CD14-positive monocyte (primary cell): ENCODE results near the gene TMCO4. TPM values are rescaled to one million over a fixed set of nuclear protein-coding genes. Genes with fewer than 3 reads are reported as not detected.

ENCODE experiments used
- DNase-seq, 3 donors: peaks; one replicate each; pipeline ENCODE4 v3.0.0-alpha.2; 2011 to 2022
- H2AFZ ChIP-seq: 2 replicates; pipeline ENCODE4 v1.6.0; 2012; ENCODE audit warnings: mild to moderate bottlenecking, low read depth, low read length, inconsistent platforms; ENCODE audit not compliant: insufficient read depth, poor library complexity, severe bottlenecking
- H3K27ac ChIP-seq, 2 donors: 1 replicate in 1 of 2; 2 replicates in 1 of 2; pipeline ENCODE4 v1.5.1; 2012 to 2013; ENCODE audit warnings: low read length in 2 of 2, control low read depth in 1 of 2, inconsistent platforms in 1 of 2, low read depth in 1 of 2, mild to moderate bottlenecking in 1 of 2
- H3K27me3 ChIP-seq, 2 donors: one replicate each; pipeline versions ENCODE4 v1.6.0 to v1.6.1; 2011 to 2013; ENCODE audit warnings: low read length in 2 of 2; ENCODE audit not compliant: control insufficient read depth in 2 of 2, insufficient read depth in 2 of 2
- H3K36me3 ChIP-seq, 2 donors: replicated peaks in 1 of 2; 1 replicate in 1 of 2; 2 replicates in 1 of 2; pipeline versions ENCODE4 v1.5.1 to v1.6.1; 2012 to 2013; ENCODE audit warnings: low read length in 2 of 2, control low read depth in 1 of 2, inconsistent platforms in 1 of 2, mild to moderate bottlenecking in 1 of 2; ENCODE audit not compliant: insufficient read depth in 2 of 2, control insufficient read depth in 1 of 2
- H3K4me1 ChIP-seq, 2 donors: 1 replicate in 1 of 2; 2 replicates in 1 of 2; pipeline versions ENCODE4 v1.5.1 to v1.6.1; 2012 to 2013; ENCODE audit warnings: low read length in 2 of 2, control low read depth in 1 of 2, inconsistent platforms in 1 of 2, mild to moderate bottlenecking in 1 of 2, moderate library complexity in 1 of 2; ENCODE audit not compliant: insufficient read depth in 2 of 2, control insufficient read depth in 1 of 2
- H3K4me2 ChIP-seq: replicated peaks from 2 replicates; pipeline ENCODE3; 2012; ENCODE audit warnings: low read length, moderate library complexity, mild to moderate bottlenecking; ENCODE audit not compliant: poor library complexity, severe bottlenecking; ENCODE audit errors: extremely low read depth
- H3K4me3 ChIP-seq, 3 experiments: fragments of 200-600 bp in 1 of 3; sonication (generic) in 1 of 3; replicated peaks in 1 of 3; 1 replicate in 2 of 3; 2 replicates in 1 of 3; pipeline ENCODE4 v1.5.1; 2011 to 2013; ENCODE audit warnings: low read length in 3 of 3, mild to moderate bottlenecking in 3 of 3, control low read depth in 2 of 3, low read depth in 2 of 3, inconsistent platforms in 1 of 3, moderate library complexity in 1 of 3
- H3K79me2 ChIP-seq: 2 replicates; pipeline ENCODE4 v1.6.0; 2012; ENCODE audit warnings: mild to moderate bottlenecking, control low read depth, inconsistent platforms, low read length, moderate library complexity; ENCODE audit not compliant: insufficient read depth
- H3K9ac ChIP-seq: 2 replicates; pipeline ENCODE4 v1.6.0; 2017; ENCODE audit warnings: low read length, mild to moderate bottlenecking; ENCODE audit not compliant: insufficient read depth, poor library complexity, severe bottlenecking
- H3K9me3 ChIP-seq, 2 donors: replicated peaks in 1 of 2; 1 replicate in 1 of 2; 2 replicates in 1 of 2; pipeline versions ENCODE4 v1.5.1 to v1.6.1; 2012 to 2013; ENCODE audit warnings: low read length in 2 of 2, control low read depth in 1 of 2; ENCODE audit not compliant: control insufficient read depth in 1 of 2, insufficient read depth in 1 of 2
- H4K20me1 ChIP-seq: 2 replicates; pipeline ENCODE4 v1.6.0; 2012; ENCODE audit warnings: mild to moderate bottlenecking, low read length, control low read depth, moderate library complexity; ENCODE audit not compliant: insufficient read depth
- H3K27ac Mint-ChIP-seq, 7 donors: one replicate each; pipeline ENCODE4 v1.8.0; 2020; ENCODE audit warnings: mild to moderate bottlenecking in 7 of 7, mixed read lengths in 7 of 7, moderate library complexity in 6 of 7, inconsistent platforms in 2 of 7
- H3K27me3 Mint-ChIP-seq, 3 donors: one replicate each; pipeline ENCODE4 v1.8.0; 2021 to 2022; ENCODE audit warnings: low read depth in 3 of 3, mild to moderate bottlenecking in 3 of 3, mixed read lengths in 3 of 3, moderate library complexity in 3 of 3, inconsistent platforms in 1 of 3
- H3K36me3 Mint-ChIP-seq, 2 donors: one replicate each; pipeline ENCODE4 v1.8.0; 2020; ENCODE audit warnings: mixed read lengths in 2 of 2, inconsistent platforms in 1 of 2, mild to moderate bottlenecking in 1 of 2
- H3K4me1 Mint-ChIP-seq: one replicate; pipeline ENCODE4 v1.8.0; 2020; ENCODE audit warnings: mild to moderate bottlenecking, mixed read lengths
- H3K4me3 Mint-ChIP-seq, 2 donors: one replicate each; pipeline ENCODE4 v1.8.0; 2020; ENCODE audit warnings: mild to moderate bottlenecking in 2 of 2, mixed read lengths in 2 of 2, moderate library complexity in 1 of 2
- H3K9me3 Mint-ChIP-seq, 7 donors: one replicate each; pipeline ENCODE4 v1.8.0; 2020 to 2022; ENCODE audit warnings: mixed read lengths in 7 of 7, mild to moderate bottlenecking in 6 of 7, moderate library complexity in 6 of 7, inconsistent platforms in 2 of 7
- WGBS: methylation state at CpG from one replicate; pipeline ENCODE4 v1.1.5; 2013; ENCODE audit warnings: missing lambda C conversion rate; ENCODE audit not compliant: insufficient coverage; 5-methylcytosine and 5-hydroxymethylcytosine counted together
- intact Hi-C, 2 donors: fragments of 100-400 bp; cut with micrococcal nuclease; formaldehyde crosslinking; loops; one replicate each; pipeline versions ENCODE4 v1.15.0 to v1.15.1; 2023
- polyA plus RNA-seq, 3 donors: library from polyadenylated mRNA; depleted of rRNA in 1 of 3; unstranded in 2 of 3; stranded (reverse) in 1 of 3; fragments of 300-500 nt in 2 of 3; fragments of >200 nt in 1 of 3; fragmentation: Illumina TruSeq in 2 of 3; gene quantifications; 1 replicate in 2 of 3; 2 replicates in 1 of 3; pipeline ENCODE4 v1.2.3, GENCODE V29; 2012 to 2021
- TF ChIP-seq, protein P1 (sequence below): fragments of 200-600 bp; IDR thresholded peaks from one replicate; pipeline ENCODE4 v1.8.0; 2022; ENCODE audit warnings: antibody characterized with exemption, mild to moderate bottlenecking

TMCO4 gene
- polyA plus RNA-seq, 3 donors: 6.9 to 10.1 (median 7.9) TPM

DNA sequence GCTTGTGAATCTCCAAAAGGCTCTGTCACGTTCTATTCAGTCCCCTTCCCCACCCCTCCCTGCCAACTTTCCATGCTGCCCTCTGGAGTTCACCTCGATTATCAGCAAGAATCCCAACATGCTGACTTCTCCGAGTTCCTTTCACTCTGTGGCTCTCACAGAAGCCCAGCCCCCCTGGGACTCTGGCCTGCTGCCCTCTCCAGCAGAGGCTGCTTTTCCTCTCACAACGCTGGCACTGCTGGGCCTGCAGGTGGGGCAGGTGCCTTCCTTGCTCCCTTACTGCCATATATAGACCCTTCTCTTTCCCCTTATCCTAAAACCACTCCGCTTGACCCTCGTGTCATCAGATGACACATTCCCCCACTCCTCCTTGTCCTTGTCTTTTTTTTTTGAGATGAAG lies 25.6 kb upstream of the TMCO4 start:
- WGBS: 37% methylated on average over 6 of the region's 6 CpGs
- Mint-ChIP-seq H3K4me3 (no peak overlapping the region), H3K4me1 (no peaks in the 10 kb centered on the region), H3K9me3 (peaks cover 0 to 5% (median 2%) of the 10 kb centered on the region in 7 donors), H3K27me3 (peaks cover 6 to 26% (median 14%) of the 10 kb centered on the region in 3 donors), H3K36me3 (no peaks in the 10 kb centered on the region), H3K27ac (no peak overlapping the region)
- Histone ChIP-seq H3K79me2 (no peaks in the 10 kb centered on the region), H3K4me3 (no peak overlapping the region), H3K9ac (no peak overlapping the region), H4K20me1 (no peaks in the 10 kb centered on the region), H3K4me2 (no peak overlapping the region), H3K27me3 (peaks cover 0 to 7% of the 10 kb centered on the region in 2 donors), H3K4me1 (no peaks in the 10 kb centered on the region), H3K9me3 (no peaks in the 10 kb centered on the region), H3K36me3 (no peaks in the 10 kb centered on the region), H3K27ac (no peak overlapping the region), H2AFZ (no peak overlapping the region)
- intact Hi-C loops: no loop called here
- DNase-seq: no peak
- TF ChIP-seq, protein P1, sequence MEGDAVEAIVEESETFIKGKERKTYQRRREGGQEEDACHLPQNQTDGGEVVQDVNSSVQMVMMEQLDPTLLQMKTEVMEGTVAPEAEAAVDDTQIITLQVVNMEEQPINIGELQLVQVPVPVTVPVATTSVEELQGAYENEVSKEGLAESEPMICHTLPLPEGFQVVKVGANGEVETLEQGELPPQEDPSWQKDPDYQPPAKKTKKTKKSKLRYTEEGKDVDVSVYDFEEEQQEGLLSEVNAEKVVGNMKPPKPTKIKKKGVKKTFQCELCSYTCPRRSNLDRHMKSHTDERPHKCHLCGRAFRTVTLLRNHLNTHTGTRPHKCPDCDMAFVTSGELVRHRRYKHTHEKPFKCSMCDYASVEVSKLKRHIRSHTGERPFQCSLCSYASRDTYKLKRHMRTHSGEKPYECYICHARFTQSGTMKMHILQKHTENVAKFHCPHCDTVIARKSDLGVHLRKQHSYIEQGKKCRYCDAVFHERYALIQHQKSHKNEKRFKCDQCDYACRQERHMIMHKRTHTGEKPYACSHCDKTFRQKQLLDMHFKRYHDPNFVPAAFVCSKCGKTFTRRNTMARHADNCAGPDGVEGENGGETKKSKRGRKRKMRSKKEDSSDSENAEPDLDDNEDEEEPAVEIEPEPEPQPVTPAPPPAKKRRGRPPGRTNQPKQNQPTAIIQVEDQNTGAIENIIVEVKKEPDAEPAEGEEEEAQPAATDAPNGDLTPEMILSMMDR: no peak

- intact Hi-C loops: no loop called here
- TF ChIP-seq, protein P1: no peak
- H3K27me3 ChIP-seq: peaks cover 0 to 7% of the 10 kb centered on the region in 2 donors
- H2AFZ ChIP-seq: no peak overlapping the region
- no peaks in the 10 kb centered on the region for H3K9me3 ChIP-seq
- no peak overlapping the region for H3K4me3 ChIP-seq
- no peak overlapping the region for H3K27ac Mint-ChIP-seq
- H3K9ac ChIP-seq: no peak overlapping the region
- no peak for DNase-seq
- H4K20me1 ChIP-seq: no peaks in the 10 kb centered on the region
- 67% methylated on average over 3 of the region's 4 CpGs for WGBS
- no peaks in the 10 kb centered on the region for H3K79me2 ChIP-seq
- peaks cover 6 to 22% (median 15%) of the 10 kb centered on the region in 3 donors for H3K27me3 Mint-ChIP-seq
- no peak overlapping the region for H3K4me3 Mint-ChIP-seq
- no peaks in the 10 kb centered on the region for H3K4me1 Mint-ChIP-seq
- no peaks in the 10 kb centered on the region for H3K4me1 ChIP-seq
- H3K9me3 Mint-ChIP-seq: peaks cover 0 to 3% (median 0%) of the 10 kb centered on the region in 7 donors
- H3K4me2 ChIP-seq: no peak overlapping the region
- H3K27ac ChIP-seq: no peak overlapping the region
- no peaks in the 10 kb centered on the region for H3K36me3 Mint-ChIP-seq
- no peaks in the 10 kb centered on the region for H3K36me3 ChIP-seq
Measured at GRCh38 chr1:19824541-19824940, 24.8 kb upstream of the TMCO4 start.
